HG03159 (cell line): ENCODE data around the gene TVP23A.

Experiments
- ATAC-seq: cut with Tn5 transposase; IDR thresholded peaks from one replicate; pipeline ENCODE4 v1.9.1; 2021; ENCODE audit warnings: mild to moderate bottlenecking, moderate library complexity; ENCODE audit not compliant: unreplicated experiment

The TVP23A gene

GRCh38 chr16:10817963-10818941, at the start of gene TVP23A:
Gene TVP23A, minus strand, starts transcription at chr16:10818794. Its CDS starts 301 bp downstream, at chr16:10818493.
- ATAC-seq, result no peak

GRCh38 chr16:10868104-10868595, 49.6 kb upstream of the TVP23A start:
- no peak for ATAC-seq

GRCh38 chr16:10867199-10867598, 48.6 kb upstream of the TVP23A start:
- no peak for ATAC-seq

- no peak for ATAC-seq
Measured at GRCh38 chr16:10865991-10866966, 47.7 kb upstream of the TVP23A start.

GRCh38 chr16:10862438-10862837, 43.8 kb upstream of the TVP23A start:
- no peak for ATAC-seq

- ATAC-seq, result no peak
Measured at GRCh38 chr16:10859658-10860057, 41.1 kb upstream of the TVP23A start.

- ATAC-seq, result no peak
Measured at GRCh38 chr16:10859020-10859419, 40.4 kb upstream of the TVP23A start.

GRCh38 chr16:10858203-10858602, 39.6 kb upstream of the TVP23A start:
- no peak for ATAC-seq

GRCh38 chr16:10856042-10856441, 37.4 kb upstream of the TVP23A start:
- no peak for ATAC-seq

- ATAC-seq, result no peak
Measured at GRCh38 chr16:10852948-10853347, 34.4 kb upstream of the TVP23A start.

- no peak for ATAC-seq
Measured at GRCh38 chr16:10852286-10852685, 33.7 kb upstream of the TVP23A start.

GRCh38 chr16:10851512-10851911, 32.9 kb upstream of the TVP23A start:
- ATAC-seq, result no peak

- ATAC-seq, result no peak
Measured at GRCh38 chr16:10850478-10850850, 31.9 kb upstream of the TVP23A start.

- ATAC-seq, result no peak
Measured at GRCh38 chr16:10849736-10850477, 31.3 kb upstream of the TVP23A start.

GRCh38 chr16:10847176-10847575, 28.6 kb upstream of the TVP23A start:
- ATAC-seq, result no peak

GRCh38 chr16:10846213-10846998, 27.8 kb upstream of the TVP23A start:
- no peak for ATAC-seq

- no peak for ATAC-seq
Measured at GRCh38 chr16:10840703-10841102, 22.1 kb upstream of the TVP23A start.

GRCh38 chr16:10839279-10839666, 20.7 kb upstream of the TVP23A start:
- no peak for ATAC-seq

- ATAC-seq, result no peak
Measured at GRCh38 chr16:10838621-10839278, 20.2 kb upstream of the TVP23A start.
